HepG2 (cell line): ENCODE measurements around the gene ZNF213. TPM values are rescaled to one million over a fixed set of nuclear protein-coding genes. Genes with fewer than 3 reads are reported as not detected.
A peak's percentile ranks its signal among the peaks of the same experiment; 100 is the strongest.

ENCODE experiments used
- ATAD3A ChIP-seq: sonication (generic); formaldehyde crosslinking; IDR thresholded peaks from 2 replicates; pipeline ENCODE4 v1.4.0; 2020; ENCODE audit warnings: missing genetic modification reagents
- EED ChIP-seq: sonication (generic); formaldehyde crosslinking; IDR thresholded peaks from 2 replicates; pipeline ENCODE4 v1.5.0; 2020; ENCODE audit warnings: mild to moderate bottlenecking, missing genetic modification reagents
- FOXK2 ChIP-seq: fragments of 450-650 bp; IDR thresholded peaks from 2 replicates; pipeline ENCODE4 v1.6.1; 2016
- FOXM1 ChIP-seq: sonication (generic); formaldehyde crosslinking; IDR thresholded peaks from 2 replicates; pipeline ENCODE4 v1.5.0; 2020; ENCODE audit warnings: missing genetic modification reagents
- IKZF1 ChIP-seq: fragments of 450-650 bp; IDR thresholded peaks from 2 replicates; pipeline ENCODE4 v1.7.1; 2016
- JDP2 ChIP-seq: sonication (generic); formaldehyde crosslinking; IDR thresholded peaks from 2 replicates; pipeline ENCODE4 v1.8.1; 2022; ENCODE audit warnings: missing genetic modification reagents, borderline replicate concordance
- MIER2 ChIP-seq: IDR thresholded peaks from 2 replicates; pipeline ENCODE4 v1.6.1; 2016; ENCODE audit warnings: missing biosample characterization, missing genetic modification reagents
- NR2F6 ChIP-seq, 2 experiments: IDR thresholded peaks; 2 replicates each; pipeline ENCODE4 v1.6.1; 2016; ENCODE audit warnings: antibody characterized with exemption in 1 of 2, mild to moderate bottlenecking in 1 of 2
- PCBP2 ChIP-seq: fragments of 200-400 bp; formaldehyde crosslinking; optimal IDR thresholded peaks from 2 replicates; pipeline ENCODE3; 2018; ENCODE audit warnings: low read length, low read depth; ENCODE audit not compliant: poor library complexity, severe bottlenecking
- PHF8 ChIP-seq: sonication (generic); formaldehyde crosslinking; IDR thresholded peaks from 2 replicates; pipeline ENCODE4 v1.5.0; 2020; ENCODE audit warnings: missing genetic modification reagents
- SRSF1 ChIP-seq: fragments of 200-400 bp; formaldehyde crosslinking; optimal IDR thresholded peaks from 2 replicates; pipeline ENCODE3; 2017; ENCODE audit warnings: mild to moderate bottlenecking, low read depth, low read length, moderate library complexity
- TBX2 ChIP-seq: sonication (generic); formaldehyde crosslinking; IDR thresholded peaks from 2 replicates; pipeline ENCODE4 v1.5.0; 2020; ENCODE audit warnings: missing genetic modification reagents, mild to moderate bottlenecking, borderline replicate concordance
- TCF12 ChIP-seq, 2 experiments: fragments of 450-650 bp in 1 of 2; sonication (generic) in 1 of 2; formaldehyde crosslinking in 1 of 2; IDR thresholded peaks; 2 replicates each; pipeline versions ENCODE4 v1.6.1 to v1.8.0; 2017 to 2022; ENCODE audit warnings: antibody characterized with exemption in 1 of 2, mild to moderate bottlenecking in 1 of 2, missing genetic modification reagents in 1 of 2, moderate library complexity in 1 of 2
- TGIF2 ChIP-seq: IDR thresholded peaks from 2 replicates; pipeline ENCODE4 v1.6.1; 2016; ENCODE audit warnings: control low read depth, missing compliant biosample characterization
- TSC22D2 ChIP-seq: sonication (generic); formaldehyde crosslinking; IDR thresholded peaks from 2 replicates; pipeline ENCODE4 v1.5.1; 2020; ENCODE audit warnings: missing genetic modification reagents, mild to moderate bottlenecking, borderline replicate concordance
- ZBTB8A ChIP-seq: sonication (generic); formaldehyde crosslinking; IDR thresholded peaks from 2 replicates; pipeline ENCODE4 v1.4.0; 2020; ENCODE audit warnings: mild to moderate bottlenecking, low read depth, missing genetic modification reagents, borderline replicate concordance
- ZFYVE20 ChIP-seq: sonication (generic); formaldehyde crosslinking; IDR thresholded peaks from 2 replicates; pipeline ENCODE4 v1.8.0; 2023; ENCODE audit warnings: low read depth, mild to moderate bottlenecking, moderate library complexity, missing genetic modification reagents, borderline replicate concordance
- ZMYM2 ChIP-seq: sonication (generic); formaldehyde crosslinking; IDR thresholded peaks from 2 replicates; pipeline ENCODE4 v1.8.0; 2022; ENCODE audit warnings: mild to moderate bottlenecking, missing genetic modification reagents
- ZNF563 ChIP-seq: sonication (generic); formaldehyde crosslinking; IDR thresholded peaks from 2 replicates; pipeline ENCODE4 v1.8.0; 2022; ENCODE audit warnings: mild to moderate bottlenecking, moderate library complexity, missing genetic modification reagents
- ZNF660 ChIP-seq: sonication (generic); formaldehyde crosslinking; IDR thresholded peaks from 2 replicates; pipeline ENCODE4 v1.5.1; 2020; ENCODE audit warnings: mild to moderate bottlenecking, low read depth, missing genetic modification reagents, borderline replicate concordance
- ZNF678 ChIP-seq: sonication (generic); formaldehyde crosslinking; IDR thresholded peaks from 2 replicates; pipeline ENCODE4 v1.4.0; 2020; ENCODE audit warnings: mild to moderate bottlenecking, missing genetic modification reagents
- ZNF724P ChIP-seq: sonication (generic); formaldehyde crosslinking; IDR thresholded peaks from 2 replicates; pipeline ENCODE4 v1.8.0; 2022; ENCODE audit warnings: missing genetic modification reagents, borderline replicate concordance
- polyA plus RNA-seq, 8 experiments: library from polyadenylated mRNA; depleted of rRNA in 3 of 8; stranded (reverse) in 7 of 8; unstranded in 1 of 8; fragments of >200 nt; fragmentation: Illumina TruSeq in 4 of 8; extraction: Trizol in 4 of 8; gene quantifications; 2 replicates each; pipeline versions ENCODE4 v1.2.1 to v1.2.3, GENCODE V29; 2011 to 2016; ENCODE audit warnings: low read depth in 4 of 8, missing spikeins in 1 of 8, mixed read lengths in 1 of 8; ENCODE audit not compliant: insufficient read depth in 1 of 8
- total RNA-seq, 5 experiments: library from RNA; depleted of rRNA; stranded (reverse); fragments of >200 nt; fragmentation: Illumina TruSeq; extraction: Trizol; gene quantifications; 2 replicates each; pipeline ENCODE4 v1.2.3, GENCODE V29; 2016; ENCODE audit warnings: low read depth in 1 of 5
- TF ChIP-seq, protein P1 (sequence below): sonication (generic); formaldehyde crosslinking; IDR thresholded peaks from 2 replicates; pipeline ENCODE4 v1.5.1; 2020; ENCODE audit warnings: mild to moderate bottlenecking, missing genetic modification reagents, moderate library complexity
- TF ChIP-seq, protein P2 (sequence below): sonication (generic); formaldehyde crosslinking; IDR thresholded peaks from 2 replicates; pipeline ENCODE4 v1.5.0; 2020; ENCODE audit warnings: missing genetic modification reagents
- TF ChIP-seq, protein P3 (sequence below): sonication (generic); formaldehyde crosslinking; IDR thresholded peaks from 2 replicates; pipeline ENCODE4 v1.4.0; 2020; ENCODE audit warnings: missing genetic modification reagents

Gene ZNF213
- total and polyA plus RNA-seq, 2 of the 13 experiments (the other 11 are each of a cell fraction or from before 2014, with no cell fraction given) = 0.59 to 0.97 TPM

DNA sequence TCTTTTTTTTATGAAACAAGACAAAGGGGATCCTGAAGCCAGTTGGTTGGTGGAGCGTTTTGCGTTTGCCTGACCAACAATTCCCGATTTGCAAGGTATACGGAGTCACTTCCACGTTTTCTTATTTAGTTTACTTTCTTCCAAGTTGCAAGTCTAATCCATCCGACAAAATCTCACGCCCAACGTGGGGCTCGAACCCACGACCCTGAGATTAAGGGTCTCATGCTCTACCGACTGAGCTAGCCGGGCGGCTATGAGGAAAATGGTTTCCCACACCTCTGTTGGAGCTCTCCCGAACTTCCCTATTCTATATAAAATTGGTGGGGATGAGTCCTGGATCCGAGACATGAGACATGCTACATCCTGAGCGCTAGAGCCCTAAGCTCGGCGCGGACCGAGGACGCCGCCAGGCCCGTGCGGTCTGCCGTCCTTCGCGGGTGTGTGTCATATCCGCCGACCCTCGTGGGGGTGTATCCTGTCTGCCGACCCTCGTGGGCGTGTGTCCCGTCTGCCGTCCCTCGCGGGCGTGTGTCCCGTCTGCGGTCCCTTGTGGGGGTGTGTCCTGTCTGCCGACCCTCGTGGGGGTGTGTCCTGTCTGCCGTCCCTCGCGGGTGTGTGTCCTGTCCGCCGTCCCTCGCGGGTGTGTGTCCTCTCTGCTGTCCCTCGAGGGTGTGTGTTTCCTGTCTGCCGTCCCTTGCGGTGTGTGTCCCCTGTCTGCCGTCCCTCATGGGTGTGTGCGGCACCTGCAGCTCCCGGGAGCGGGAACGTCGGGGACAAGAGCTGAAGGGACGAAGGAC, 22.6 kb downstream of the ZNF213 start (continued):
- TF ChIP-seq, protein P1, sequence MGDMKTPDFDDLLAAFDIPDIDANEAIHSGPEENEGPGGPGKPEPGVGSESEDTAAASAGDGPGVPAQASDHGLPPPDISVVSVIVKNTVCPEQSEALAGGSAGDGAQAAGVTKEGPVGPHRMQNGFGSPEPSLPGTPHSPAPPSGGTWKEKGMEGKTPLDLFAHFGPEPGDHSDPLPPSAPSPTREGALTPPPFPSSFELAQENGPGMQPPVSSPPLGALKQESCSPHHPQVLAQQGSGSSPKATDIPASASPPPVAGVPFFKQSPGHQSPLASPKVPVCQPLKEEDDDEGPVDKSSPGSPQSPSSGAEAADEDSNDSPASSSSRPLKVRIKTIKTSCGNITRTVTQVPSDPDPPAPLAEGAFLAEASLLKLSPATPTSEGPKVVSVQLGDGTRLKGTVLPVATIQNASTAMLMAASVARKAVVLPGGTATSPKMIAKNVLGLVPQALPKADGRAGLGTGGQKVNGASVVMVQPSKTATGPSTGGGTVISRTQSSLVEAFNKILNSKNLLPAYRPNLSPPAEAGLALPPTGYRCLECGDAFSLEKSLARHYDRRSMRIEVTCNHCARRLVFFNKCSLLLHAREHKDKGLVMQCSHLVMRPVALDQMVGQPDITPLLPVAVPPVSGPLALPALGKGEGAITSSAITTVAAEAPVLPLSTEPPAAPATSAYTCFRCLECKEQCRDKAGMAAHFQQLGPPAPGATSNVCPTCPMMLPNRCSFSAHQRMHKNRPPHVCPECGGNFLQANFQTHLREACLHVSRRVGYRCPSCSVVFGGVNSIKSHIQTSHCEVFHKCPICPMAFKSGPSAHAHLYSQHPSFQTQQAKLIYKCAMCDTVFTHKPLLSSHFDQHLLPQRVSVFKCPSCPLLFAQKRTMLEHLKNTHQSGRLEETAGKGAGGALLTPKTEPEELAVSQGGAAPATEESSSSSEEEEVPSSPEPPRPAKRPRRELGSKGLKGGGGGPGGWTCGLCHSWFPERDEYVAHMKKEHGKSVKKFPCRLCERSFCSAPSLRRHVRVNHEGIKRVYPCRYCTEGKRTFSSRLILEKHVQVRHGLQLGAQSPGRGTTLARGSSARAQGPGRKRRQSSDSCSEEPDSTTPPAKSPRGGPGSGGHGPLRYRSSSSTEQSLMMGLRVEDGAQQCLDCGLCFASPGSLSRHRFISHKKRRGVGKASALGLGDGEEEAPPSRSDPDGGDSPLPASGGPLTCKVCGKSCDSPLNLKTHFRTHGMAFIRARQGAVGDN (CRISPR knock-in tag) = peak; percentile 72
- TF ChIP-seq IKZF1 (no peak), TBX2 (peak; percentile 57), ZNF563 (CRISPR knock-in tag) (peak; percentile 61; the same call in 1 of the 2 replicates), FOXM1 (CRISPR knock-in tag) (no peak), TGIF2 (CRISPR knock-in tag) (no peak; the same call in none of the 2 replicates), ZNF678 (CRISPR knock-in tag) (peak; percentile 58; the same call in 1 of the 2 replicates), ZFYVE20 (CRISPR knock-in tag) (no peak), NR2F6 (IDR thresholded peaks at IDR 0.05) (0 out of 2 replicates have a peak, but pooled peaks have one; percentile 31), NR2F6 (CRISPR knock-in tag; IDR thresholded peaks at IDR 0.05) (no peak), PCBP2 (no peak), FOXK2 (no peak), ZBTB8A (CRISPR knock-in tag) (no peak), TCF12 (IDR thresholded peaks at IDR 0.05) (no peak), TCF12 (CRISPR knock-in tag; IDR thresholded peaks at IDR 0.05) (no peak), ZNF660 (CRISPR knock-in tag) (no peak), PHF8 (CRISPR knock-in tag) (no peak; the same call in 1 of the 2 replicates), TSC22D2 (CRISPR knock-in tag) (no peak), JDP2 (no peak), MIER2 (CRISPR knock-in tag) (no peak), ATAD3A (no peak), EED (CRISPR knock-in tag) (no peak), ZMYM2 (CRISPR knock-in tag) (0 out of 2 replicates have a peak, but pooled peaks have one; percentile 52), ZNF724P (peak; percentile 75; the same call in 1 of the 2 replicates), SRSF1 (no peak)
- TF ChIP-seq, protein P2, sequence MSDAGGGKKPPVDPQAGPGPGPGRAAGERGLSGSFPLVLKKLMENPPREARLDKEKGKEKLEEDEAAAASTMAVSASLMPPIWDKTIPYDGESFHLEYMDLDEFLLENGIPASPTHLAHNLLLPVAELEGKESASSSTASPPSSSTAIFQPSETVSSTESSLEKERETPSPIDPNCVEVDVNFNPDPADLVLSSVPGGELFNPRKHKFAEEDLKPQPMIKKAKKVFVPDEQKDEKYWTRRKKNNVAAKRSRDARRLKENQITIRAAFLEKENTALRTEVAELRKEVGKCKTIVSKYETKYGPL (CRISPR knock-in tag) = no peak
- TF ChIP-seq, protein P3, sequence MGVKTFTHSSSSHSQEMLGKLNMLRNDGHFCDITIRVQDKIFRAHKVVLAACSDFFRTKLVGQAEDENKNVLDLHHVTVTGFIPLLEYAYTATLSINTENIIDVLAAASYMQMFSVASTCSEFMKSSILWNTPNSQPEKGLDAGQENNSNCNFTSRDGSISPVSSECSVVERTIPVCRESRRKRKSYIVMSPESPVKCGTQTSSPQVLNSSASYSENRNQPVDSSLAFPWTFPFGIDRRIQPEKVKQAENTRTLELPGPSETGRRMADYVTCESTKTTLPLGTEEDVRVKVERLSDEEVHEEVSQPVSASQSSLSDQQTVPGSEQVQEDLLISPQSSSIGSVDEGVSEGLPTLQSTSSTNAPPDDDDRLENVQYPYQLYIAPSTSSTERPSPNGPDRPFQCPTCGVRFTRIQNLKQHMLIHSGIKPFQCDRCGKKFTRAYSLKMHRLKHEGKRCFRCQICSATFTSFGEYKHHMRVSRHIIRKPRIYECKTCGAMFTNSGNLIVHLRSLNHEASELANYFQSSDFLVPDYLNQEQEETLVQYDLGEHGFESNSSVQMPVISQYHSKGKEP (CRISPR knock-in tag) = no peak
